Measurements from ENCODE around the gene IGFN1.
A peak's percentile ranks its signal among the peaks of the same experiment; 100 is the strongest.

The IGFN1 gene

GRCh38 chr1:201163707-201164106 lies 26.9 kb upstream of the IGFN1 start:
- DNase-seq (ENCODE audit: low read depth) = no peak

GRCh38 chr1:201164645-201165044 lies 26.0 kb upstream of the IGFN1 start:
- DNase-seq (ENCODE audit: low read depth) = no peak

- DNase-seq (ENCODE audit: low read depth) = no peak
These were observed 23.3 kb upstream of the IGFN1 start for GRCh38 chr1:201167041-201167991.

GRCh38 chr1:201169203-201169602 lies 21.4 kb upstream of the IGFN1 start:
- DNase-seq (ENCODE audit: low read depth) = no peak

GRCh38 chr1:201169971-201170532 lies 20.6 kb upstream of the IGFN1 start:
- no peak for DNase-seq (ENCODE audit: low read depth)

- DNase-seq (ENCODE audit: low read depth) = peak; percentile 80
These were observed 20.0 kb upstream of the IGFN1 start for GRCh38 chr1:201170533-201171062.

- no peak for DNase-seq (ENCODE audit: low read depth)
These were observed 19.3 kb upstream of the IGFN1 start for GRCh38 chr1:201171063-201172036.

- DNase-seq (ENCODE audit: low read depth) = no peak
These were observed 18.3 kb upstream of the IGFN1 start for GRCh38 chr1:201172326-201172725.

- DNase-seq (ENCODE audit: low read depth) = peak; percentile 49
These were observed 17.5 kb upstream of the IGFN1 start for GRCh38 chr1:201172999-201173610.

- no peak for DNase-seq (ENCODE audit: low read depth)
These were observed 16.9 kb upstream of the IGFN1 start for GRCh38 chr1:201173736-201174135.

GRCh38 chr1:201175820-201176500 lies 14.7 kb upstream of the IGFN1 start:
- no peak for DNase-seq (ENCODE audit: low read depth)

GRCh38 chr1:201176940-201177339 lies 13.7 kb upstream of the IGFN1 start:
- DNase-seq (ENCODE audit: low read depth) = no peak

- no peak for DNase-seq (ENCODE audit: low read depth)
These were observed 11.9 kb upstream of the IGFN1 start for GRCh38 chr1:201178718-201179117.

- DNase-seq (ENCODE audit: low read depth) = no peak
These were observed 10.5 kb upstream of the IGFN1 start for GRCh38 chr1:201180141-201180540.

GRCh38 chr1:201180901-201181300 lies 9.7 kb upstream of the IGFN1 start:
- no peak for DNase-seq (ENCODE audit: low read depth)

GRCh38 chr1:201181323-201181722 lies 9.3 kb upstream of the IGFN1 start:
- no peak for DNase-seq (ENCODE audit: low read depth)

GRCh38 chr1:201181726-201182125 lies 8.9 kb upstream of the IGFN1 start:
- no peak for DNase-seq (ENCODE audit: low read depth)

GRCh38 chr1:201183209-201183608 lies 7.4 kb upstream of the IGFN1 start:
- no peak for DNase-seq (ENCODE audit: low read depth)

GRCh38 chr1:201183753-201184152 lies 6.9 kb upstream of the IGFN1 start:
- DNase-seq (ENCODE audit: low read depth) = no peak

GRCh38 chr1:201184307-201185122 lies 6.1 kb upstream of the IGFN1 start:
- no peak for DNase-seq (ENCODE audit: low read depth)
